HepG2 (cell line): ENCODE results near the gene FRK. TPM values are rescaled to one million over a fixed set of nuclear protein-coding genes. Genes with fewer than 3 reads are reported as not detected.
A peak's percentile ranks its signal among the peaks of the same experiment; 100 is the strongest.

Experiments
- CREM ChIP-seq, 2 experiments: sonication (generic) in 1 of 2; formaldehyde crosslinking in 1 of 2; IDR thresholded peaks; 2 replicates each; pipeline versions ENCODE4 v1.4.0 to v1.6.1; 2016 to 2020; ENCODE audit warnings: antibody characterized with exemption in 1 of 2, mild to moderate bottlenecking in 1 of 2, missing genetic modification reagents in 1 of 2
- DMAP1 ChIP-seq: IDR thresholded peaks from 2 replicates; pipeline ENCODE4 v1.6.1; 2016
- EP300 ChIP-seq, 3 experiments: sonication (generic) in 1 of 3; formaldehyde crosslinking in 1 of 3; IDR thresholded peaks; 2 replicates each; pipeline versions ENCODE4 v1.5.1 to v1.6.1; 2011 to 2020; ENCODE audit warnings: low read depth in 2 of 3, low read length in 2 of 3, borderline replicate concordance in 1 of 3, improper control_type of control experiment in 1 of 3, mild to moderate bottlenecking in 1 of 3, missing genetic modification reagents in 1 of 3, moderate library complexity in 1 of 3
- FOXO4 ChIP-seq: sonication (generic); formaldehyde crosslinking; conservative IDR thresholded peaks from 2 replicates; pipeline ENCODE4 v1.8.1; 2023; ENCODE audit warnings: missing genetic modification reagents
- HDAC1 ChIP-seq: sonication (generic); formaldehyde crosslinking; IDR thresholded peaks from 2 replicates; pipeline ENCODE4 v1.5.1; 2020; ENCODE audit warnings: mild to moderate bottlenecking, missing genetic modification reagents
- HMGXB3 ChIP-seq: sonication (generic); formaldehyde crosslinking; IDR thresholded peaks from 2 replicates; pipeline ENCODE4 v1.4.0; 2020; ENCODE audit warnings: missing genetic modification reagents, borderline replicate concordance
- LCORL ChIP-seq, 2 experiments: fragments of 450-650 bp in 1 of 2; sonication (generic) in 1 of 2; formaldehyde crosslinking in 1 of 2; IDR thresholded peaks; 2 replicates each; pipeline versions ENCODE4 v1.5.0 to v1.6.1; 2017 to 2020; ENCODE audit warnings: antibody characterized with exemption in 1 of 2, missing genetic modification reagents in 1 of 2
- MXI1 ChIP-seq: IDR thresholded peaks from 3 replicates; pipeline ENCODE4 v1.6.1; 2012; ENCODE audit warnings: low read depth, low read length, inconsistent platforms, borderline replicate concordance
- RBAK ChIP-seq: sonication (generic); formaldehyde crosslinking; IDR thresholded peaks from 2 replicates; pipeline ENCODE4 v1.5.1; 2020; ENCODE audit warnings: mild to moderate bottlenecking, missing genetic modification reagents
- SOX6 ChIP-seq, 2 experiments: fragments of 450-650 bp in 1 of 2; sonication (generic) in 1 of 2; formaldehyde crosslinking in 1 of 2; IDR thresholded peaks; 2 replicates each; pipeline versions ENCODE4 v1.4.0 to v1.6.1; 2017 to 2020; ENCODE audit warnings: antibody characterized with exemption in 1 of 2, mild to moderate bottlenecking in 1 of 2, missing genetic modification reagents in 1 of 2
- ZNF646 ChIP-seq: sonication (generic); formaldehyde crosslinking; IDR thresholded peaks from 2 replicates; pipeline ENCODE4 v1.9.0; 2021; ENCODE audit warnings: mild to moderate bottlenecking, missing genetic modification reagents
- ZNF784 ChIP-seq: sonication (generic); formaldehyde crosslinking; IDR thresholded peaks from 2 replicates; pipeline ENCODE4 v1.5.1; 2020; ENCODE audit warnings: missing genetic modification reagents, mild to moderate bottlenecking, borderline replicate concordance
- polyA plus RNA-seq, 8 experiments: library from polyadenylated mRNA; depleted of rRNA in 3 of 8; stranded (reverse) in 7 of 8; unstranded in 1 of 8; fragments of >200 nt; fragmentation: Illumina TruSeq in 4 of 8; extraction: Trizol in 4 of 8; gene quantifications; 2 replicates each; pipeline versions ENCODE4 v1.2.1 to v1.2.3, GENCODE V29; 2011 to 2016; ENCODE audit warnings: low read depth in 4 of 8, missing spikeins in 1 of 8, mixed read lengths in 1 of 8; ENCODE audit not compliant: insufficient read depth in 1 of 8
- total RNA-seq, 5 experiments: library from RNA; depleted of rRNA; stranded (reverse); fragments of >200 nt; fragmentation: Illumina TruSeq; extraction: Trizol; gene quantifications; 2 replicates each; pipeline ENCODE4 v1.2.3, GENCODE V29; 2016; ENCODE audit warnings: low read depth in 1 of 5

The FRK gene
- total and polyA plus RNA-seq, 2 of the 13 experiments (the other 11 are each of a cell fraction or from before 2014, with no cell fraction given): 1.3 to 2.9 TPM

- TF ChIP-seq HMGXB3 (CRISPR knock-in tag) (0 out of 2 replicates have a peak, but pooled peaks have one; percentile 30), SOX6 (IDR thresholded peaks at IDR 0.05) (no peak), SOX6 (CRISPR knock-in tag; IDR thresholded peaks at IDR 0.05) (peak; percentile 80), LCORL (IDR thresholded peaks at IDR 0.05) (0 out of 2 replicates have a peak, but pooled peaks have one; percentile 20), LCORL (CRISPR knock-in tag; IDR thresholded peaks at IDR 0.05) (no peak), FOXO4 (CRISPR knock-in tag) (no peak), MXI1 (peak; percentile 23; the same call in 1 of the 3 replicates), HDAC1 (peak; percentile 39; the same call in 1 of the 2 replicates), ZNF646 (CRISPR knock-in tag) (peak; percentile 96), CREM (IDR thresholded peaks at IDR 0.05) (peak; percentile 73), CREM (CRISPR knock-in tag; IDR thresholded peaks at IDR 0.05) (no peak), EP300 (IDR thresholded peaks at IDR 0.05; ENCODE audit: low read depth in 2 of 2, low read length in 2 of 2) (peak; percentile 26 to 91; a peak in 2 of 4 replicates), EP300 (CRISPR knock-in tag; IDR thresholded peaks at IDR 0.05; ENCODE audit: borderline replicate concordance) (peak; percentile 84), ZNF784 (CRISPR knock-in tag) (0 out of 2 replicates have a peak, but pooled peaks have one; percentile 50), RBAK (no peak), DMAP1 (0 out of 2 replicates have a peak, but pooled peaks have one; percentile 25)
Observed at GRCh38 chr6:116072368-116072767, 11.7 kb upstream of the FRK start (continued).
